WTC11 (cell line): Measurements from ENCODE around the gene TAC4.

Source experiments
- TF ChIP-seq, protein P1 (sequence below): sonication (generic); formaldehyde crosslinking; IDR thresholded peaks from 2 replicates; pipeline ENCODE4 v1.8.0; 2022; ENCODE audit warnings: mild to moderate bottlenecking, missing genetic modification reagents
- TF ChIP-seq, protein P2 (sequence below): fragments of 200-600 bp; IDR thresholded peaks from 2 replicates; pipeline ENCODE4 v1.8.0; 2022; ENCODE audit warnings: antibody characterized with exemption

DNA sequence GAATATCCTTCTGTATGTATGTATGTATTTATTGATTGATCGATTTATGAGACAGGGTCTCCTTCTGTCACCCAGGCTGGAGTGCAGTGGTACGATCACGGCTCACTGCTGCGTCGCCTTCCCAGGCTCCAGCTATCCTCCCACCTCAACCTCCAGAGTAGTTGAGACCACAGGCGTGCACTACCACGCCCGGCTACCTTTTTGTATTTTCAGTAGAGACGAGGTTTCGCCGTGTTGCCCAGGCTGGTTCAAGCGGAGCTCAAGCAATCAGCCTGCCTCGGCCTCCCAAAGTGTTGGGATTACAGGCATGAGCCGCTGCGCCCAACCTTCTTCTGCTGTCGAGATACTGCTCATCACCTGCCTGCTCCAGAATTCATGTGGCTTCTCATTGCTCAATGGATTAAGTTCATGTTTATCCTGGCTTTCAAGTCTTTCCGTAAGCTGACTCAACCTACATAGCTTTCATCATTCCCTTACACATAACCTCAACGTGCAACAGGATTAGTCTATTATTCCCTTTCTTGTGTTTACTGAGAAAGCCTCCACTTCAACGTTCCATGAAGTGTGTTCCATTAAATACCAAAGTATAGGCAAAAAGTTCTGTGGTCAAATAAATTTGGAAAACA lies 13.6 kb downstream of the TAC4 start:
- TF ChIP-seq, protein P1, sequence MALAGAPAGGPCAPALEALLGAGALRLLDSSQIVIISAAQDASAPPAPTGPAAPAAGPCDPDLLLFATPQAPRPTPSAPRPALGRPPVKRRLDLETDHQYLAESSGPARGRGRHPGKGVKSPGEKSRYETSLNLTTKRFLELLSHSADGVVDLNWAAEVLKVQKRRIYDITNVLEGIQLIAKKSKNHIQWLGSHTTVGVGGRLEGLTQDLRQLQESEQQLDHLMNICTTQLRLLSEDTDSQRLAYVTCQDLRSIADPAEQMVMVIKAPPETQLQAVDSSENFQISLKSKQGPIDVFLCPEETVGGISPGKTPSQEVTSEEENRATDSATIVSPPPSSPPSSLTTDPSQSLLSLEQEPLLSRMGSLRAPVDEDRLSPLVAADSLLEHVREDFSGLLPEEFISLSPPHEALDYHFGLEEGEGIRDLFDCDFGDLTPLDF (CRISPR knock-in tag): no peak
- TF ChIP-seq, protein P2, sequence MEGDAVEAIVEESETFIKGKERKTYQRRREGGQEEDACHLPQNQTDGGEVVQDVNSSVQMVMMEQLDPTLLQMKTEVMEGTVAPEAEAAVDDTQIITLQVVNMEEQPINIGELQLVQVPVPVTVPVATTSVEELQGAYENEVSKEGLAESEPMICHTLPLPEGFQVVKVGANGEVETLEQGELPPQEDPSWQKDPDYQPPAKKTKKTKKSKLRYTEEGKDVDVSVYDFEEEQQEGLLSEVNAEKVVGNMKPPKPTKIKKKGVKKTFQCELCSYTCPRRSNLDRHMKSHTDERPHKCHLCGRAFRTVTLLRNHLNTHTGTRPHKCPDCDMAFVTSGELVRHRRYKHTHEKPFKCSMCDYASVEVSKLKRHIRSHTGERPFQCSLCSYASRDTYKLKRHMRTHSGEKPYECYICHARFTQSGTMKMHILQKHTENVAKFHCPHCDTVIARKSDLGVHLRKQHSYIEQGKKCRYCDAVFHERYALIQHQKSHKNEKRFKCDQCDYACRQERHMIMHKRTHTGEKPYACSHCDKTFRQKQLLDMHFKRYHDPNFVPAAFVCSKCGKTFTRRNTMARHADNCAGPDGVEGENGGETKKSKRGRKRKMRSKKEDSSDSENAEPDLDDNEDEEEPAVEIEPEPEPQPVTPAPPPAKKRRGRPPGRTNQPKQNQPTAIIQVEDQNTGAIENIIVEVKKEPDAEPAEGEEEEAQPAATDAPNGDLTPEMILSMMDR: no peak
